Hepatocyte (in vitro differentiated cells): ENCODE measurements around the gene ANO10.

Experiments used
- CTCF ChIP-seq: fragments of 200-600 bp; sonication (generic); IDR thresholded peaks from 2 replicates; pipeline ENCODE4 v1.5.1; 2016; ENCODE audit warnings: antibody characterized with exemption, mild to moderate bottlenecking; ENCODE audit not compliant: poor library complexity
- EZH2 ChIP-seq: fragments of 200-600 bp; sonication (generic); IDR thresholded peaks from 2 replicates; pipeline ENCODE4 v1.6.1; 2016; ENCODE audit warnings: antibody characterized with exemption, mild to moderate bottlenecking, borderline replicate concordance
- EZH2phosphoT487 ChIP-seq: fragments of 200-600 bp; sonication (generic); IDR thresholded peaks from one replicate; pipeline ENCODE4 v1.6.1; 2018; ENCODE audit warnings: antibody characterized with exemption, mild to moderate bottlenecking, low read depth, moderate library complexity; ENCODE audit not compliant: unreplicated experiment, severe bottlenecking

GRCh38 chr3:43411429-43411828, 210.4 kb downstream of the ANO10 start:
- TF ChIP-seq EZH2 (no peak), CTCF (no peak), EZH2phosphoT487 (no peak)
